Type B pancreatic cell (in vitro differentiated cells): ENCODE results near the gene PROK1. TPM values are rescaled to one million over a fixed set of nuclear protein-coding genes. Genes with fewer than 3 reads are reported as not detected.

Experiments
- DNase-seq: peaks from one replicate; pipeline ENCODE4 v3.0.0; 2021; ENCODE audit warnings: mixed read lengths; ENCODE audit not compliant: unreplicated experiment; ENCODE audit errors: extremely low spot score
- H3K27ac Mint-ChIP-seq: 2 replicates; pipeline ENCODE4 v1.8.0; 2021; ENCODE audit warnings: mild to moderate bottlenecking, mixed read lengths
- H3K27me3 Mint-ChIP-seq: 2 replicates; pipeline ENCODE4 v1.8.0; 2021; ENCODE audit warnings: mixed read lengths
- H3K36me3 Mint-ChIP-seq: 2 replicates; pipeline ENCODE4 v1.8.0; 2021; ENCODE audit warnings: mixed read lengths
- H3K4me1 Mint-ChIP-seq: one replicate; pipeline ENCODE4 v1.8.0; 2021; ENCODE audit warnings: mixed read lengths; ENCODE audit not compliant: unreplicated experiment
- H3K4me3 Mint-ChIP-seq: 2 replicates; pipeline ENCODE4 v1.8.0; 2021; ENCODE audit warnings: mild to moderate bottlenecking, mixed read lengths
- H3K9me3 Mint-ChIP-seq: 2 replicates; pipeline ENCODE4 v1.8.0; 2021; ENCODE audit warnings: mixed read lengths
- CTCF ChIP-seq: fragments of 200-600 bp; sonication (generic); conservative IDR thresholded peaks from 2 replicates; pipeline ENCODE4 v1.5.0; 2021; ENCODE audit warnings: antibody characterized with exemption, mild to moderate bottlenecking
- total RNA-seq: library from RNA; stranded (reverse); gene quantifications from 2 replicates; pipeline ENCODE4 v1.2.1, GENCODE V29; 2021; ENCODE audit warnings: low replicate concordance

The PROK1 gene
- total RNA-seq, 1 donor from 2014 or later, result 0.29 TPM

DNA sequence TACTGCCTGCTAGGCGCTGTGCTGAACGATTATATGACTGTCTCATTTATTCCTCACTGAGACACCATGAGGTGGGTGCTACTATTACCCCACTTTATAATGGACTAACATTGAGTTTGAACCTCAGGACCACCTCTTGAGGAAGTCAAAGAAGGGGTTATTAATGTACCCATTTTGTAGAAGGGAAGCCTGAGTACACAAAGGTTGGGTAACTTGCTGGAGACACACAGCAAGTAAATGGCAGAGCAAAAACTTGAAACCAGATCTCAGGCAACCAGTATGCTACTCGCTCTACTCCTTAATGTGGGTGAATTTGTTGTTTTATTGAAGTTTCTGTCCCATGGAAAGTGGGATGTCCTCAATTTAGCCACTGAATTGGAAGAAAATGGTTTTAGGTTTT lies 37.9 kb downstream of the PROK1 start:
- Mint-ChIP-seq H3K9me3 (no peaks in the 10 kb centered on the region), H3K4me3 (no peak overlapping the region), H3K27me3 (peaks cover 23% of the 10 kb centered on the region), H3K36me3 (no peaks in the 10 kb centered on the region), H3K4me1 (no peaks in the 10 kb centered on the region), H3K27ac (no peak overlapping the region)
- TF ChIP-seq CTCF, result no peak
- DNase-seq, result no peak

DNA sequence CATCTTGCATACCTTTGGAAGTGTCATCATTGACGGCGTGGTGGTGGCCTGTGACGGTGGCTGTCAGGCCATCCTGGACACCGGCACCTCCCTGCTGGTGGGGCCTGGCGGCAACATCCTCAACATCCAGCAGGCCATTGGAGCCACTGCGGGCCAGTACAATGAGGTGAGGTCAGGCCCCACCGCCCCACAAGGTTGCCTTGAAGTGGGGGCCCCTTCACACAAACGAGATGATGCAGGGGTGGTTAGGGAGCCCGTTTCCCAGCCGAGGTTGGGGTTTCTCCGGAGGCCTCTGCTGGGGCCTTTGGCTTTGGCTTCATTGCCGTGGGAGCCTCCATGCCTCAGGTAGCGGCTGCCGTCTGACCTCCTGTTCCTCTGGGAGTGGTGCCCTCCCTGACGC lies 38.5 kb downstream of the PROK1 start:
- H3K27me3 Mint-ChIP-seq, result peaks cover 18% of the 10 kb centered on the region
- no peaks in the 10 kb centered on the region for H3K36me3 Mint-ChIP-seq
- H3K9me3 Mint-ChIP-seq, result no peaks in the 10 kb centered on the region
- TF ChIP-seq CTCF, result no peak
- no peak overlapping the region for H3K27ac Mint-ChIP-seq
- H3K4me3 Mint-ChIP-seq, result no peak overlapping the region
- H3K4me1 Mint-ChIP-seq, result no peaks in the 10 kb centered on the region
- no peak for DNase-seq

DNA sequence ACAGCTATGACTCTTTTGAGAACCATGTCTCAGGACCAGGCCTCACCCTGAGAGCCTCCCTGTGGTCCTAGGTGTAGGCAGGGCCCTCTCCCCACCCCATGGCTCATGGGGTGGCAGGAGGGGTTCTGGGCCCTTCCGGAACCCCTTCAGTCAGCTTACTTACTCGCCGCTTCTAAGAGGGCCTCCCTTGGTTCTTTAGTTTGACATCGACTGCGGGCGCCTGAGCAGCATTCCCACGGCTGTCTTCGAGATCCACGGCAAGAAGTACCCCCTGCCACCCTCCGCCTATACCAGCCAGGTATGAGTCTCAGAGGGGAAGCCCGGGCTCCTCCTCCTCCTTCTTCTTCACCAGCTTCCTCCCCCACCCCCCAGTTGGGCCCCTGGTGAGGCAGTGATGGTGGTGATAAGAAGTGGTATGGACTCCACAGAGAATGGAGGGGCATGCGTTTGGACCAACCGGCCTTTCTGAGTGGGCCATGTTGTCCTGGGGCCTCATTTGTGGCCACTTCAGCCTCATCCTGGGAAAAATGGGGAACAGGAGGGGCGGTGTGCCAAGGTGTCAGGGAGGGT lies 39.1 kb downstream of the PROK1 start:
- H3K27ac Mint-ChIP-seq, result no peak overlapping the region
- peaks cover 5% of the 10 kb centered on the region for H3K4me1 Mint-ChIP-seq
- no peaks in the 10 kb centered on the region for H3K9me3 Mint-ChIP-seq

GRCh38 chr1:110490791-110491451 lies 40.0 kb downstream of the PROK1 start:
- DNase-seq, result no peak
- H3K9me3 Mint-ChIP-seq, result no peaks in the 10 kb centered on the region
- no peak overlapping the region for H3K27ac Mint-ChIP-seq

More for the DNA sequence above, 39.1 kb downstream of the PROK1 start:
- no peak for TF ChIP-seq CTCF
- no peak overlapping the region for H3K4me3 Mint-ChIP-seq
- DNase-seq, result no peak
- H3K27me3 Mint-ChIP-seq, result peaks cover 18% of the 10 kb centered on the region
- H3K36me3 Mint-ChIP-seq, result no peaks in the 10 kb centered on the region

GRCh38 chr1:110492573-110492972 lies 41.6 kb downstream of the PROK1 start:
- no peak for TF ChIP-seq CTCF
- H3K27me3 Mint-ChIP-seq, result peaks cover 13% of the 10 kb centered on the region
- no peak overlapping the region for H3K4me3 Mint-ChIP-seq
- no peaks in the 10 kb centered on the region for H3K36me3 Mint-ChIP-seq
- no peak overlapping the region for H3K27ac Mint-ChIP-seq
- H3K9me3 Mint-ChIP-seq, result no peaks in the 10 kb centered on the region
- H3K4me1 Mint-ChIP-seq, result peaks cover 6% of the 10 kb centered on the region
- no peak for DNase-seq

More at GRCh38 chr1:110490791-110491451, 40.0 kb downstream of the PROK1 start:
- H3K36me3 Mint-ChIP-seq, result no peaks in the 10 kb centered on the region
- no peak for TF ChIP-seq CTCF
- peaks cover 6% of the 10 kb centered on the region for H3K4me1 Mint-ChIP-seq
- H3K4me3 Mint-ChIP-seq, result no peak overlapping the region
- peaks cover 15% of the 10 kb centered on the region for H3K27me3 Mint-ChIP-seq
